SK-N-SH treated with all-trans-retinoic acid at 6 μM for 48 hours (cell line): ENCODE measurements around the gene TTBK1.

Source experiments
- ARNTL ChIP-seq: fragments of 450-650 bp; formaldehyde crosslinking; IDR thresholded peaks from 2 replicates; pipeline ENCODE4 v1.5.0; 2020; ENCODE audit warnings: low read depth, mild to moderate bottlenecking, moderate library complexity, borderline replicate concordance
- BACH2 ChIP-seq: fragments of 250-450 bp; sonication (Bioruptor Pico); IDR thresholded peaks from 2 replicates; pipeline ENCODE4 v1.9.0; 2021; ENCODE audit warnings: mild to moderate bottlenecking, borderline replicate concordance
- CREB5 ChIP-seq: fragments of 250-450 bp; sonication (Bioruptor Pico); IDR thresholded peaks from 2 replicates; pipeline ENCODE4 v1.5.1; 2020; ENCODE audit warnings: low read depth, mild to moderate bottlenecking, moderate library complexity
- CSRNP3 ChIP-seq: fragments of 250-450 bp; sonication (Bioruptor Pico); IDR thresholded peaks from 2 replicates; pipeline ENCODE4 v1.5.1; 2021; ENCODE audit warnings: mild to moderate bottlenecking, moderate library complexity
- PATZ1 ChIP-seq: fragments of 250-450 bp; sonication (Bioruptor Pico); IDR thresholded peaks from 2 replicates; pipeline ENCODE4 v1.8.0; 2020; ENCODE audit warnings: mild to moderate bottlenecking, moderate library complexity, borderline replicate concordance
- POU6F1 ChIP-seq: fragments of 250-450 bp; sonication (Bioruptor Pico); IDR thresholded peaks from 2 replicates; pipeline ENCODE4 v1.8.0; 2021; ENCODE audit warnings: low read depth, mild to moderate bottlenecking, moderate library complexity, borderline replicate concordance
- RARB ChIP-seq: fragments of 250-450 bp; sonication (Bioruptor Pico); IDR thresholded peaks from 2 replicates; pipeline ENCODE4 v1.8.0; 2021; ENCODE audit warnings: mild to moderate bottlenecking, moderate library complexity
- SNAI2 ChIP-seq: fragments of 250-450 bp; sonication (Bioruptor Pico); IDR thresholded peaks from 2 replicates; pipeline ENCODE4 v1.5.0; 2020; ENCODE audit warnings: mild to moderate bottlenecking, moderate library complexity
- TCF4 ChIP-seq: fragments of 250-450 bp; sonication (Bioruptor Pico); IDR thresholded peaks from 2 replicates; pipeline ENCODE4 v1.8.0; 2021; ENCODE audit warnings: mild to moderate bottlenecking, moderate library complexity, borderline replicate concordance
- TSHZ2 ChIP-seq: fragments of 250-450 bp; sonication (Bioruptor Pico); IDR thresholded peaks from 2 replicates; pipeline ENCODE4 v1.5.0; 2020; ENCODE audit warnings: mild to moderate bottlenecking, moderate library complexity
- ZFP3 ChIP-seq: fragments of 250-450 bp; sonication (Bioruptor Pico); IDR thresholded peaks from 2 replicates; pipeline ENCODE4 v1.5.0; 2020; ENCODE audit warnings: mild to moderate bottlenecking, moderate library complexity
- ZFP30 ChIP-seq: fragments of 450-650 bp; formaldehyde crosslinking; IDR thresholded peaks from 2 replicates; pipeline ENCODE4 v1.5.0; 2022; ENCODE audit warnings: mild to moderate bottlenecking, moderate library complexity
- ZNF8 ChIP-seq: fragments of 450-650 bp; formaldehyde crosslinking; IDR thresholded peaks from 2 replicates; pipeline ENCODE4 v1.5.0; 2020; ENCODE audit warnings: mild to moderate bottlenecking, moderate library complexity

- TF ChIP-seq PATZ1 (CRISPR knock-in tag) = no peak
- no peak for TF ChIP-seq ZFP3
- TF ChIP-seq POU6F1 (CRISPR knock-in tag) = no peak
- no peak for TF ChIP-seq CSRNP3
- TF ChIP-seq TCF4 (CRISPR knock-in tag) = no peak
- no peak for TF ChIP-seq SNAI2 (CRISPR knock-in tag)
- no peak for TF ChIP-seq ZNF8 (CRISPR knock-in tag)
- TF ChIP-seq BACH2 (CRISPR knock-in tag) = no peak
- no peak for TF ChIP-seq ARNTL (CRISPR knock-in tag)
- no peak for TF ChIP-seq CREB5 (CRISPR knock-in tag)
- no peak for TF ChIP-seq RARB (CRISPR knock-in tag)
- TF ChIP-seq ZFP30 (CRISPR knock-in tag) = no peak
- no peak for TF ChIP-seq TSHZ2 (CRISPR knock-in tag)
Observed at GRCh38 chr6:43286980-43287716, 43.9 kb downstream of the TTBK1 start.
